GM19438 (cell line): ENCODE measurements around the gene PDE6B.

Experiments
- ATAC-seq: cut with Tn5 transposase; IDR thresholded peaks from one replicate; pipeline ENCODE4 v1.9.1; 2021; ENCODE audit warnings: low read depth; ENCODE audit not compliant: unreplicated experiment

PDE6B gene

DNA sequence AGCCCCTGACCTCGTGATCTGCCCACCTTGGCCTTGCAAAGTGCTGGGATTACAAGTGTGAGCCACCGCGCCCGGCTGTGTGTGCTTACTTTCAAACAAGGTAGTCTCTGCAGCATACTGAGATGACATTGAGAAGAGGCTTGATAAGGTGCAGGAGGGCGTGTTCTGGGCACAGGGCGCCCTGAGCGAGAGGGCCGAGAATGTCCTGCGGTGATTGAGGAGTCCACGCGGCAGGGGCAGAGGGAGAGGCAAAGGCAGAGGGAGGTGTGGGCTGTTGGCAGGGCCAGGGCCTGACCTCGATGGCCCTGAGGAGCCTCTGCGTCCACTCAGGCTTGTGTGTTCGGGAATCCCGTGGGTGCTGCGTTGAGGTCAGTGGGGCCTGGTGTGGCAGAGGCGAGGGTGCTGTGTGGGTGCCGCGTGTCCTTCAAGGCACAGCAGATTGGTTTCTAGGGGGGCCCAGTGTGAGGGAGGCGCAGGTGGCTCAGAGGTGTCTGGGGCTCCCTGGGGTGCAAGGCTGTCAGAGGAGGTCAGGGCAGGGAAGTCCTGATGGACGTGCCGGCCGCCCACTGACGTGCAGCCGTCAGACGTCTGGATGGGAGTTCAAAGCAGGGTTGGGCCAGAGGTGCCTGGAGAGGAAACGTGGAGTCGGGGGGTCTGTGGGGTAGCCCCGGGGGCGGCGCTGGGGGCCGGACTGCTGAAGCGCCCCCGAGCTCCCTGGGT lies 92.4 kb downstream of the PDE6B start:
- no peak for ATAC-seq

DNA sequence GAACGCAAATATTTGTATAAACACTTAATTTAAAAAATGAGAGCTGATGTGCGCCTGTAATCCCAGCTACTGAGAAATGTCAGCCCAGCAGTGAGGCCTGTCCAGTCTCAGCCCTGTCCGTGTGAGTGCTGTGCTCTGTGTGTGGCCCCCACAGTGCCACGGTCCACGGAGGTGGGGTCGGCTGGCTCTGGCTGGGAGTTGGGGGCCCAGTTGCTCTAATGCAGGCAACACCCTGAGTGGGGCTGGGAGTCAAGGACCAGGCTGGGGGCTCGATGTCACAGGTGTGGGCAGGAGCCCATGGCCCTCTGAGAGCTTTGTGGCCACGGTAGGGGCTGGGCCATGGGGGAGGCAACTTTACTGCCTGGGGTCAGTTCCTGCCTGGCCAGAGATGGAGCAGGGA lies 93.1 kb downstream of the PDE6B start:
- ATAC-seq = no peak
